K562 (cell line): ENCODE data around the gene MYOZ1. TPM values are rescaled to one million over a fixed set of nuclear protein-coding genes. Genes with fewer than 3 reads are reported as not detected.

Source experiments
- CREB3 ChIP-seq: fragments of 450-650 bp; conservative IDR thresholded peaks from 2 replicates; pipeline ENCODE4 v1.6.1; 2016; ENCODE audit warnings: missing genetic modification characterization, low read depth, mild to moderate bottlenecking, missing compliant biosample characterization, moderate library complexity
- EGR1 ChIP-seq: fragments of 450-650 bp; conservative IDR thresholded peaks from 2 replicates; pipeline ENCODE4 v1.6.1; 2017; ENCODE audit warnings: mild to moderate bottlenecking
- GABPB1 ChIP-seq: sonication (generic); formaldehyde crosslinking; IDR thresholded peaks from 2 replicates; pipeline ENCODE4 v1.8.0; 2022; ENCODE audit warnings: mild to moderate bottlenecking, missing genetic modification reagents
- NCOR1 ChIP-seq: fragments of 450-650 bp; IDR thresholded peaks from 2 replicates; pipeline ENCODE4 v1.6.1; 2016; ENCODE audit warnings: mild to moderate bottlenecking, moderate library complexity
- RBM17 ChIP-seq: fragments of 200-400 bp; formaldehyde crosslinking; IDR thresholded peaks from 2 replicates; pipeline ENCODE4 v1.6.1; 2017; ENCODE audit warnings: low read depth, mild to moderate bottlenecking, low read length, borderline replicate concordance
- SMARCE1 ChIP-seq: fragments of 450-650 bp; IDR thresholded peaks from 2 replicates; pipeline ENCODE4 v1.7.1; 2016; ENCODE audit warnings: mild to moderate bottlenecking
- ZNF584 ChIP-seq: fragments of 200-800 bp; sonication (Bioruptor generic); IDR thresholded peaks from 2 replicates; pipeline ENCODE4 v1.6.1; 2016; ENCODE audit warnings: low read depth, mild to moderate bottlenecking, missing genetic modification characterization, missing compliant biosample characterization
- polyA plus RNA-seq, 8 experiments: library from polyadenylated mRNA; depleted of rRNA in 4 of 8; stranded (reverse) in 5 of 8; unstranded in 3 of 8; fragments of >200 nt; fragmentation: Nextera tagmentation in 2 of 8; fragmentation: Illumina TruSeq in 1 of 8; extraction: Ambion mirVana in 2 of 8; extraction: Trizol in 1 of 8; gene quantifications; 2 replicates each; pipeline versions ENCODE4 v1.2.1 to v1.2.3, GENCODE V29; 2011 to 2014; ENCODE audit warnings: inconsistent platforms in 1 of 8, missing spikeins in 1 of 8
- total RNA-seq, 7 experiments: library from RNA; depleted of rRNA in 6 of 7; stranded (reverse); fragments of >200 nt in 6 of 7; fragmentation: Illumina TruSeq in 2 of 7; extraction: Trizol in 2 of 7; gene quantifications; 2 replicates each; pipeline versions ENCODE4 v1.2.1 to v1.2.3, GENCODE V29; 2011 to 2021; ENCODE audit warnings: low replicate concordance in 1 of 7
- TF ChIP-seq, protein P1 (sequence below): fragments of 250-450 bp; sonication (Bioruptor Pico); IDR thresholded peaks from 2 replicates; pipeline ENCODE4 v1.4.0; 2020
- TF ChIP-seq, protein P2 (sequence below): fragments of 200-800 bp; sonication (Bioruptor generic); IDR thresholded peaks from 2 replicates; pipeline ENCODE4 v1.6.1; 2017; ENCODE audit warnings: missing genetic modification characterization, missing compliant biosample characterization
- TF ChIP-seq, protein P3 (sequence below): fragments of 450-650 bp; IDR thresholded peaks from 2 replicates; pipeline ENCODE4 v1.7.0; 2016; ENCODE audit warnings: borderline replicate concordance
- TF ChIP-seq, protein P4 (sequence below): fragments of 450-650 bp; formaldehyde crosslinking; IDR thresholded peaks from 2 replicates; pipeline ENCODE4 v1.4.0; 2022; ENCODE audit warnings: missing genetic modification characterization
- TF ChIP-seq, protein P5 (sequence below): IDR thresholded peaks from 2 replicates; pipeline ENCODE4 v1.6.1; 2014; ENCODE audit warnings: antibody characterized with exemption

Gene MYOZ1
- total and polyA plus RNA-seq, 9 of the 15 experiments (the other 6 are each of a cell fraction or from before 2014, with no cell fraction given) = 0.03 to 0.18 (median 0.07) TPM; not detected in 5

GRCh38 chr10:73648975-73649829 is 7.9 kb upstream of the MYOZ1 start (continued):
- TF ChIP-seq, protein P1, sequence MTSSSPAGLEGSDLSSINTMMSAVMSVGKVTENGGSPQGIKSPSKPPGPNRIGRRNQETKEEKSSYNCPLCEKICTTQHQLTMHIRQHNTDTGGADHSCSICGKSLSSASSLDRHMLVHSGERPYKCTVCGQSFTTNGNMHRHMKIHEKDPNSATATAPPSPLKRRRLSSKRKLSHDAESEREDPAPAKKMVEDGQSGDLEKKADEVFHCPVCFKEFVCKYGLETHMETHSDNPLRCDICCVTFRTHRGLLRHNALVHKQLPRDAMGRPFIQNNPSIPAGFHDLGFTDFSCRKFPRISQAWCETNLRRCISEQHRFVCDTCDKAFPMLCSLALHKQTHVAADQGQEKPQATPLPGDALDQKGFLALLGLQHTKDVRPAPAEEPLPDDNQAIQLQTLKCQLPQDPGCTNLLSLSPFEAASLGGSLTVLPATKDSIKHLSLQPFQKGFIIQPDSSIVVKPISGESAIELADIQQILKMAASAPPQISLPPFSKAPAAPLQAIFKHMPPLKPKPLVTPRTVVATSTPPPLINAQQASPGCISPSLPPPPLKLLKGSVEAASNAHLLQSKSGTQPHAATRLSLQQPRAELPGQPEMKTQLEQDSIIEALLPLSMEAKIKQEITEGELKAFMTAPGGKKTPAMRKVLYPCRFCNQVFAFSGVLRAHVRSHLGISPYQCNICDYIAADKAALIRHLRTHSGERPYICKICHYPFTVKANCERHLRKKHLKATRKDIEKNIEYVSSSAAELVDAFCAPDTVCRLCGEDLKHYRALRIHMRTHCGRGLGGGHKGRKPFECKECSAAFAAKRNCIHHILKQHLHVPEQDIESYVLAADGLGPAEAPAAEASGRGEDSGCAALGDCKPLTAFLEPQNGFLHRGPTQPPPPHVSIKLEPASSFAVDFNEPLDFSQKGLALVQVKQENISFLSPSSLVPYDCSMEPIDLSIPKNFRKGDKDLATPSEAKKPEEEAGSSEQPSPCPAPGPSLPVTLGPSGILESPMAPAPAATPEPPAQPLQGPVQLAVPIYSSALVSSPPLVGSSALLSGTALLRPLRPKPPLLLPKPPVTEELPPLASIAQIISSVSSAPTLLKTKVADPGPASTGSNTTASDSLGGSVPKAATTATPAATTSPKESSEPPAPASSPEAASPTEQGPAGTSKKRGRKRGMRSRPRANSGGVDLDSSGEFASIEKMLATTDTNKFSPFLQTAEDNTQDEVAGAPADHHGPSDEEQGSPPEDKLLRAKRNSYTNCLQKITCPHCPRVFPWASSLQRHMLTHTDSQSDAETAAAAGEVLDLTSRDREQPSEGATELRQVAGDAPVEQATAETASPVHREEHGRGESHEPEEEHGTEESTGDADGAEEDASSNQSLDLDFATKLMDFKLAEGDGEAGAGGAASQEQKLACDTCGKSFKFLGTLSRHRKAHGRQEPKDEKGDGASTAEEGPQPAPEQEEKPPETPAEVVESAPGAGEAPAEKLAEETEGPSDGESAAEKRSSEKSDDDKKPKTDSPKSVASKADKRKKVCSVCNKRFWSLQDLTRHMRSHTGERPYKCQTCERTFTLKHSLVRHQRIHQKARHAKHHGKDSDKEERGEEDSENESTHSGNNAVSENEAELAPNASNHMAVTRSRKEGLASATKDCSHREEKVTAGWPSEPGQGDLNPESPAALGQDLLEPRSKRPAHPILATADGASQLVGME (CRISPR knock-in tag) = peak; percentile 83; the same call in 1 of the 2 replicates
- TF ChIP-seq RBM17 (no peak), CREB3 (0 out of 2 replicates have a peak, but pooled peaks have one; percentile 48), EGR1 (peak; percentile 46; the same call in 1 of the 2 replicates), GABPB1 (CRISPR knock-in tag) (peak; percentile 57; the same call in 1 of the 2 replicates), ZNF584 (CRISPR knock-in tag) (peak; percentile 73; the same call in 1 of the 2 replicates), SMARCE1 (peak; percentile 95), NCOR1 (peak; percentile 93)
- TF ChIP-seq, protein P2, sequence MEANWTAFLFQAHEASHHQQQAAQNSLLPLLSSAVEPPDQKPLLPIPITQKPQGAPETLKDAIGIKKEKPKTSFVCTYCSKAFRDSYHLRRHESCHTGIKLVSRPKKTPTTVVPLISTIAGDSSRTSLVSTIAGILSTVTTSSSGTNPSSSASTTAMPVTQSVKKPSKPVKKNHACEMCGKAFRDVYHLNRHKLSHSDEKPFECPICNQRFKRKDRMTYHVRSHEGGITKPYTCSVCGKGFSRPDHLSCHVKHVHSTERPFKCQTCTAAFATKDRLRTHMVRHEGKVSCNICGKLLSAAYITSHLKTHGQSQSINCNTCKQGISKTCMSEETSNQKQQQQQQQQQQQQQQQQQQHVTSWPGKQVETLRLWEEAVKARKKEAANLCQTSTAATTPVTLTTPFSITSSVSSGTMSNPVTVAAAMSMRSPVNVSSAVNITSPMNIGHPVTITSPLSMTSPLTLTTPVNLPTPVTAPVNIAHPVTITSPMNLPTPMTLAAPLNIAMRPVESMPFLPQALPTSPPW (CRISPR knock-in tag) = peak; percentile 72
- TF ChIP-seq, protein P3, sequence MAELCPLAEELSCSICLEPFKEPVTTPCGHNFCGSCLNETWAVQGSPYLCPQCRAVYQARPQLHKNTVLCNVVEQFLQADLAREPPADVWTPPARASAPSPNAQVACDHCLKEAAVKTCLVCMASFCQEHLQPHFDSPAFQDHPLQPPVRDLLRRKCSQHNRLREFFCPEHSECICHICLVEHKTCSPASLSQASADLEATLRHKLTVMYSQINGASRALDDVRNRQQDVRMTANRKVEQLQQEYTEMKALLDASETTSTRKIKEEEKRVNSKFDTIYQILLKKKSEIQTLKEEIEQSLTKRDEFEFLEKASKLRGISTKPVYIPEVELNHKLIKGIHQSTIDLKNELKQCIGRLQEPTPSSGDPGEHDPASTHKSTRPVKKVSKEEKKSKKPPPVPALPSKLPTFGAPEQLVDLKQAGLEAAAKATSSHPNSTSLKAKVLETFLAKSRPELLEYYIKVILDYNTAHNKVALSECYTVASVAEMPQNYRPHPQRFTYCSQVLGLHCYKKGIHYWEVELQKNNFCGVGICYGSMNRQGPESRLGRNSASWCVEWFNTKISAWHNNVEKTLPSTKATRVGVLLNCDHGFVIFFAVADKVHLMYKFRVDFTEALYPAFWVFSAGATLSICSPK = no peak
- TF ChIP-seq, protein P4, sequence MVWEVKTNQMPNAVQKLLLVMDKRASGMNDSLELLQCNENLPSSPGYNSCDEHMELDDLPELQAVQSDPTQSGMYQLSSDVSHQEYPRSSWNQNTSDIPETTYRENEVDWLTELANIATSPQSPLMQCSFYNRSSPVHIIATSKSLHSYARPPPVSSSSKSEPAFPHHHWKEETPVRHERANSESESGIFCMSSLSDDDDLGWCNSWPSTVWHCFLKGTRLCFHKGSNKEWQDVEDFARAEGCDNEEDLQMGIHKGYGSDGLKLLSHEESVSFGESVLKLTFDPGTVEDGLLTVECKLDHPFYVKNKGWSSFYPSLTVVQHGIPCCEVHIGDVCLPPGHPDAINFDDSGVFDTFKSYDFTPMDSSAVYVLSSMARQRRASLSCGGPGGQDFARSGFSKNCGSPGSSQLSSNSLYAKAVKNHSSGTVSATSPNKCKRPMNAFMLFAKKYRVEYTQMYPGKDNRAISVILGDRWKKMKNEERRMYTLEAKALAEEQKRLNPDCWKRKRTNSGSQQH (CRISPR knock-in tag) = 0 out of 2 replicates have a peak, but pooled peaks have one; percentile 26
- TF ChIP-seq, protein P5, sequence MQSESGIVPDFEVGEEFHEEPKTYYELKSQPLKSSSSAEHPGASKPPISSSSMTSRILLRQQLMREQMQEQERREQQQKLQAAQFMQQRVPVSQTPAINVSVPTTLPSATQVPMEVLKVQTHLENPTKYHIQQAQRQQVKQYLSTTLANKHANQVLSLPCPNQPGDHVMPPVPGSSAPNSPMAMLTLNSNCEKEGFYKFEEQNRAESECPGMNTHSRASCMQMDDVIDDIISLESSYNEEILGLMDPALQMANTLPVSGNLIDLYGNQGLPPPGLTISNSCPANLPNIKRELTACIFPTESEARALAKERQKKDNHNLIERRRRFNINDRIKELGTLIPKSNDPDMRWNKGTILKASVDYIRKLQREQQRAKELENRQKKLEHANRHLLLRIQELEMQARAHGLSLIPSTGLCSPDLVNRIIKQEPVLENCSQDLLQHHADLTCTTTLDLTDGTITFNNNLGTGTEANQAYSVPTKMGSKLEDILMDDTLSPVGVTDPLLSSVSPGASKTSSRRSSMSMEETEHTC = no peak
